NT2/D1 (cell line): ENCODE measurements around the gene GLMN.

ENCODE experiments used
- SUZ12 ChIP-seq: IDR thresholded peaks from 2 replicates; pipeline ENCODE4 v1.6.1; 2011; ENCODE audit not compliant: insufficient read length, insufficient read depth; ENCODE audit errors: extremely low read depth
- YY1 ChIP-seq: IDR thresholded peaks from 2 replicates; pipeline ENCODE4 v1.6.1; 2011; ENCODE audit not compliant: insufficient read length, insufficient read depth
- ZNF274 ChIP-seq: IDR thresholded peaks from 2 replicates; pipeline ENCODE4 v1.6.1; 2011; ENCODE audit warnings: mild to moderate bottlenecking, low read depth, low read length

DNA sequence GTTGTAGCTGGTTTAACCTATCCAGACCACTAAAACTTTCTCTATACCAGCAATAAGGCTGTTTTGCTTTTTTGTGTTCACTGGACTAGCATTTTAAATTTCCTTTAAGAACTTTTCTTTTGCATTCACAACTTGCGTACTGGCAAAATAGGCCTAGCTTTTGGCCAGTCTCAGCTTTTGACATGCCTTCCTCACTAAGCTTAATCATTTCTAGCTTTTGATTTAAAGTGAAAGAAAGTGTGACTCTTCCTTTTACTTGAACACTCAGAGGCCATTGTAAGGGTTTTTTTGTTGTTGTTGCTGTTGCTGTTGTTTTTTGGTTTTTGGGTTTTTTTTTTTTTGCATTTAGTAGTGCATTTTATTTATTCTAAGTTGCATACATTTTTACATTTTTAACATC lies 15.2 kb upstream of the GLMN start:
- no peak for TF ChIP-seq YY1
- TF ChIP-seq SUZ12 = no peak
- TF ChIP-seq ZNF274 = no peak
